Measurements from ENCODE around the gene SH2D6.
"Not testable (repeated sequence)": the region's sequence is repeated elsewhere in the genome, so short reads cannot be mapped to it uniquely, and the experiment has no call there.

Gene SH2D6

DNA sequence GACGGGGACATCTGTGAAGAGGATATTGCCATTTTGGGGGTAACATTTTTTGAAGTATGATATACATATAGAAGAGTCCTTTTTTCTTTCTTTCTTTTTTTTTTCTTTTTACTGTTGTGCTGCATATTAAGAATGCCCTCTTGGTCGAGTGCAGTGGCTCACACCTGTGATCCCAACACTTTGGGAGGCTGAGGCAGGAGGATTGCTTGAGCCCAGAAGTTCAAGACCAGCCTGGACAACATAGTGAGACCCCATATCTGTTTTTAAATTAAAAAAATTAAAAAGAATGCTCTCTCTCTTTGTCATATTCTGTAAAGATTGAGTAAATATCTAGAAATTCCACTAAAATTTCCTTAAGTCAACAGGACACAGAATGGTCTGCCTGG is 3.6 kb downstream of the SH2D6 start:
- no peak for DNase-seq

DNA sequence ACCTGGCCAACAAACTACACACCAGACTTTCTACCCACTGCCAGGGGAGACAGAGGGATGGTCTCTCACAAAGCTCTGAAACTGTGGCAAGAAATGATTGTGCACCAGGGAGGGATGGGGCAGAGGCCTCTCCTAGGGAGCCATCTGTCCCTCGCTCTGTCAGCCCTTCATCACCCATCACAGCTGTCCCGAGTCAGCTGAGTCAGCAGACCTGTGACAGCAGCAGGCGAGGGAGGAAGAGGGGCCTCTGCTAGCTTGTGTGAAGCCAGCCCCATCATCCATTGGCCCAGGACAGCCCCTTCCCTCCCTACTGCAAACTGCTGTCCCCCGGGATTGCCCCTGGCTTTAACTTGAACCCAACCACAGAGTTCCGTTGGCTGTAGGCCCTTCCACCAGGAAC is 5.0 kb downstream of the SH2D6 start:
- no peak for DNase-seq

DNA sequence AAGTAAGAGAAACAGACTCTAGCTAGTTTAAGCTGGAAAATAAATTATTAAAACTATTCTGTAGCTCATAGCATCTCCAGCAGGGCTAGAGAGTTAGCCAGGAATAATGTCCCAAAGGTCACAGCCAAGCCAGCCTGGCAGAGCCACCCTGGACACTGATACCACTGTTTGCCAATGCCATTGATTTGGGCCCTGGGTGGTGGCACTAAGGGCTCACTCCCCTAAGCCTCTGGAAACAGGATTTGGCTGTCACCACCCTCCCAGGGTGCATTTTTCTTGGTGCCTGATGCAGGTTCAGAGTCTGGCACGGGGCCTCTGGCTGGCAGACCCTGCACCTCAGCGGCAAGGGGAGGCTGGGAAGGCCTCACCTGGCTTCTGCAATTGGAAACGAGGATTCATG is 7.1 kb downstream of the SH2D6 start:
- DNase-seq = no peak

- no peak for DNase-seq
Measured at GRCh38 chr2:85427300-85427835, 8.9 kb downstream of the SH2D6 start.

- no peak for DNase-seq
Measured at GRCh38 chr2:85428343-85428881, 9.9 kb downstream of the SH2D6 start.

- no peak for DNase-seq
Measured at GRCh38 chr2:85429213-85429923, 10.9 kb downstream of the SH2D6 start.

DNA sequence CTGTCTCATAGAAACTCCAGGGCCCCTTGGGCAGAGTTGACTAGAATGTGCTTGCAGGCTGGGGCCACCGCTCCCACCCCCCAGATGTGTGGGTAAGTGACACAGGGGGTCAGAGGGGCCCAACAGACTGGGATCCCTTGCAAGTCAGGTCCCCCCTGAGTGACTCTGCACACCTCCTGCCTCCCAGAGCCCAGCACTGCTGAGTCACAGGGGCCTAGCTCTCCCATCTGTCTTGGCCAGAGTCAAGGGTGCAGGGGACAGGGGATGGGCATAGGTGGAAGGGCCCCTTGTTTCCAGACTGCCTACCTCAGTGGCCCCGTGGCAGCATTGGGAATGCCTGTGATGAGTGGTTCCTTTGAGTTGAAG is 11.4 kb downstream of the SH2D6 start:
- DNase-seq = no peak

DNA sequence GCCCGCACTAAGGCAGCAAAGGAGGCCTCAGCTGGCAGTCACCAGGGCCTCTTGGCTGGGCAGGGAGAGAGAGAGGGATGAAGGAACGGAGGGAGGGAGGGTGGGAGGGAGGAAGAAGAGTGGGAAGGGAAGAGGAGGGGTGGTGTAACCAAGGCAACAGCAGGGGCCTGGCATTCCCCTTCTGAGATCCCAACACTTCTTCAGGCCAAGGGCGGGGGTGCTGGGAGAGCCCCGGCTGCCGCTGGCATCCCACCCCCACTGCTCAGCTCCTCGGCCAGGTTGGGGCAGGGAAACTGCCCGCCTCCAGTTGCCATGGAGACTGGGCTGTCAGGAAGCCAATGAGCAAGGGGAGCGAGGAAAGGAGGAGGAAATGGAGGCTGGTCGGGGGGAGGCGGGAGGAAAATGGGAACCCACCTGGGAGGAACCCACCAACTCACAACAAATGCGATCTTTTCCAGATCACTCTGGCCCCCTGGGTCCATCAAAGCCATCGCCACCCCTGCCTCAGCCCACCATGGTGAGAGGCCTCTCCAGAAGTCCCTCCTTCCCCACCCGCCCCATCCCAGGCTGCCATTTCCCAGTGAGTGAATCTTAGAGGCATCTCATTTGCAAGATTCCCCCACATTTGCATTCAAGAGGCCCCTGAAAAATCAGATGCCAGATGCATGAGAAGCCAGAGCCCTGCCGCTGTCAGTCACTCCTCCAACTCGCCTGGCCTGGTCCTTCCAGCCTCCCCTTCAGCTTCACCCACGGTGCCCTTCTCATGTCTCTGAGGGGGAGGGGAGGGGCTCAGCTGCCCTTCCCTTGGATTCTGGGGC is 12.4 kb downstream of the SH2D6 start:
- no peak for DNase-seq

GRCh38 chr2:85431570-85432205 is 13.2 kb downstream of the SH2D6 start:
- no peak for DNase-seq

DNA sequence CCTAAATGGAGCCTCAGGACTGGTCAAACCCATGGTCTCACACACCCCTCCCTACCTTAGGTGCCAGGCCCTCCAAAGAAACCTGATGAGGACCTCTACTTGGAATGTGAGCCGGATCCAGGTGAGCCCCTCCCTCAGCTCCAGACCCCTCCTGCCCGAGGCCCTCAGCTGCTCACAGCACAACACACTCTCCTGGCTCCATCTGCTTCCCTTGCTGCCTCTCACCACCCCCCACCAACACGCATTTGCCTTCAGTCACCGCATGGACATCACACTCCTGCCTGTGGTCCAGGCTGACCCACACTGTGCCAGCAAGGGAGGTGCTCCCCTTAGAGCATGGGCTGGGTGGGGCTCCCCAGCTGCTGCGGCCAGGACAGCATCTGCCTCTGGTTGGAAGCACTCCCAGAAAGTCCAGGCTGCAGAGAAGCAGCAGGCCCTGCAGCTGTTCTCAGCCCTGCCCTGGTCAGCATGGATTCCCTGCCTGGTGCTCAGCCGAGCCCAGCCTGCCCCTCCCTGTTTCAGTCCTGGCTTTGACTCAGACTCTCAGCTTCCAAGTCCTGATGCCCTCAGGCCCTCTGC is 15.1 kb downstream of the SH2D6 start:
- DNase-seq = no peak

DNA sequence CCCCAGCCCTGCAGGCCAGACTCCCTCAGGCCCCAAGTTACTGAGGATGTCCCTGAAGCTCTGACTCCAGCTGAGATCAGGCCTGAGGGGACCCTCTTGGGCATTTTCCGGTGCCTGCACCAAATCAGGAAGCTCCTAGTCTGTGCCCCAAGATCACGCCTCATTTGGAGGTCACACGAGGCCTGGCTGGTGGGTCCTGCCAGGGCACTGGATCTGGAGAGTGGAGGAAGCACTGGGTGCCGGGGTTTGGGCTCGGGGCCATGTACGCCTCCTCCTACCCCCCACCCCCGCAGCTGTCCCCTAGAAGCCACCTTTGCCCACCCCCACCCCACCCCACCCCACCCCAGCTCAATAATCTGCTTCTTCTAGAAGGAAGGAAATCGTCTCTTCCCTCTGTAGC is 16.2 kb downstream of the SH2D6 start:
- no peak for DNase-seq

GRCh38 chr2:85435220-85435958 is 16.9 kb downstream of the SH2D6 start:
- no peak for DNase-seq

GRCh38 chr2:85435981-85436835 is 17.7 kb downstream of the SH2D6 start:
- DNase-seq = no peak

- no peak for DNase-seq
Measured at GRCh38 chr2:85436836-85437487, 18.4 kb downstream of the SH2D6 start.

DNA sequence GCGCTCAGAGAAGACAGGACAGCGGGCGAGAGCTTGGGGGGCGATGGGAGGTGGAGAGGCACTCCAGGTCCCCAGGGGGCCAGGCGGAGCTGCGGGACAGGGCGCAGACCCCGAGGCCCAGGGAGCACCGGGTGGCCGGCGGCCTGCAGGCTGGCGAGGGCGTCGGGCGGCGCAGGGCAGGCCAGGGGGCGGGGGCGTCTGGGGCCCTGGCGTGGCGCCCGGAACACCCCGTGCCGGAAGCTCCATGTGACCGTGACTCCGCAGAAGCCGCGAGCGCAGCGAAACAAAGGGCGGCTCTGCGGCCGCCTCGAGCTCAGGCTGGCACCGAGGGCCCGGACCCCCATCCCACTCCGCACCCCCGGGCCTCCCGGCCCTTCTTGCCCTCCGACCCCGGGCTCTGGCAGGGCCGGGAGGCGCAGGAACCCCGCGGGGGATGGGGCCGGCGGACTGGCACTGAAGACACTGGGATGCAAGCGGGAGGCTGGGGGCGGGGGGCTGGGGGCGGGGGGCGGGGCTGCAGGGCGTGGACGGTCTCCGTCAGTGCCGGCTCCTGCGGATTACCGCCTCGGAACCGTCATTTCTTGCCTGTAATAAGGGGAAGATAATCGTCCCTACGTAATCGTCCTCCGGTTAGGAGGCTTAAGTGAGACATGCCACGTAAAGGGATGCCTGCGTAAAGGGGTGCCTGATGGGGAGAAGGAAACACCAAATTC is 19.1 kb downstream of the SH2D6 start:
- DNase-seq = peak; percentile 55 to 86 (median 68)

GRCh38 chr2:85438201-85439024 is 19.9 kb downstream of the SH2D6 start:
- no peak for DNase-seq

DNA sequence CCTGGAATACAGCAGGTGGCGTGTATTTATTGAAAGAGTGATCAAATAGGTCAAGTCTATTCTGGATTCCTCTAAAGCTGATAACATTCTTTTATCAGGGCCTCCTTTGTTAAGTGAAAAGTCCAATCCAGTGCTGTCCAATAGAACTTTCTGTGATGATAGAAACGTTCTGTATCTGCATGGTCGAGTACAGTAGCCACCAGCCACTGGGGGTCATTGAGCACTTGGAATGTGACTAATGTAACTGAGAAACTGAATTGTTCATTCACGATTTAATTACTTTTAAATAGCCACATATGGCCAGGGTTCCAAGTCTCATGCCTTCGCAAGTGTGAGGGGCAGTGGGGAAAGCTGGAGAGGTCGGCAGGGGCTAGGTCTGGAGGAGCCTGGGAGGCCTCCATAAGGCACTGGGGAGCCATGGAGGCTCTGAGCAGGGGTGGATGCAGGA is 20.5 kb downstream of the SH2D6 start:
- DNase-seq = no peak

DNA sequence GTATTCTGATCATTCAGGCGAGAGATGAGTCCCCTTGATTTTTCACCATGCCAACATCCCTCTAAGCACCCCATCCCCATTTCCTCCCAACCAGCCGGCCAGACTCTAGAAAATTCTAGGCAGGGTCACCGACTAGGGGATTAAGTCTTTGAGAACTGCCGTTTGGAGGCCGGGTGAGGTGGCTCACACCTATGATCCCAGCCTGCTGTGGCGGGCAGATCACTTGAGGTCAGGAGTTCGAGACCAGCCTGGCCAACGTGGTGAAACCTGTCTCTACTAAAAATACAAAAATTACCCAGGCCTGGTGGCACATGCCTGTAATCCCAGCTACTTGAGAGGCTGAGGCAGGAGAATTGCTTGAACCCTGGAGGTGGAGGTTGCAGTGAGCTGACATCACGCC is 21.1 kb downstream of the SH2D6 start:
- DNase-seq = not testable (repeated sequence)

DNA sequence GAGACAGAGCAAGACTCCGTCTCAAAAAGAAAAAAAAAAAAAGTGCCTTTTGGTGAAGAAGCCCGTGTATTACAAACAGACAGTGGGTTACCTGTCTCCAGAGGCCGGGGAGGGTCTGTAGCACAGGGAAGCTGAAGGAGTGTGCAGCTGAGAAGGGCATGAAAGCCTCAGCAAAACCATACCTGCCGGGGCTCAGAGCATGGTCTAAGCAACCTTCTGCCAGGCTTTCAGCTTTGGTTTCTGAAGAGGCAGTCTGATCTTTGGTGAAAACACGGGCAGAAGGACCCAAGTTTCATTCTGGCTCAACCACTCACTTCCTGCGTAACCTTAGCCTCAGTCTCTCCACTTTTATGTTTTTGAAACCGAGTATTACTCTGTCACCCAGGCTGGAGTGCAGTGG is 21.5 kb downstream of the SH2D6 start:
- DNase-seq = peak in 1 of 5 donors; percentile 78
